SU-DHL-6 (cell line): Measurements from ENCODE around the gene CACNB2.

Experiments
- EZH2phosphoT487 ChIP-seq: fragments of 200-600 bp; sonication (generic), shearing (Covaris generic); conservative IDR thresholded peaks from 2 replicates; pipeline ENCODE4 v1.6.1; 2018; ENCODE audit warnings: mild to moderate bottlenecking, antibody characterized with exemption, low read length, moderate library complexity, mixed read lengths
- TF ChIP-seq, protein P1 (sequence below): fragments of 200-600 bp; sonication (generic); IDR thresholded peaks from one replicate; pipeline ENCODE4 v1.5.1; 2017; ENCODE audit warnings: antibody characterized with exemption, mild to moderate bottlenecking, low read length, moderate library complexity; ENCODE audit not compliant: insufficient read depth, poor library complexity, severe bottlenecking

DNA sequence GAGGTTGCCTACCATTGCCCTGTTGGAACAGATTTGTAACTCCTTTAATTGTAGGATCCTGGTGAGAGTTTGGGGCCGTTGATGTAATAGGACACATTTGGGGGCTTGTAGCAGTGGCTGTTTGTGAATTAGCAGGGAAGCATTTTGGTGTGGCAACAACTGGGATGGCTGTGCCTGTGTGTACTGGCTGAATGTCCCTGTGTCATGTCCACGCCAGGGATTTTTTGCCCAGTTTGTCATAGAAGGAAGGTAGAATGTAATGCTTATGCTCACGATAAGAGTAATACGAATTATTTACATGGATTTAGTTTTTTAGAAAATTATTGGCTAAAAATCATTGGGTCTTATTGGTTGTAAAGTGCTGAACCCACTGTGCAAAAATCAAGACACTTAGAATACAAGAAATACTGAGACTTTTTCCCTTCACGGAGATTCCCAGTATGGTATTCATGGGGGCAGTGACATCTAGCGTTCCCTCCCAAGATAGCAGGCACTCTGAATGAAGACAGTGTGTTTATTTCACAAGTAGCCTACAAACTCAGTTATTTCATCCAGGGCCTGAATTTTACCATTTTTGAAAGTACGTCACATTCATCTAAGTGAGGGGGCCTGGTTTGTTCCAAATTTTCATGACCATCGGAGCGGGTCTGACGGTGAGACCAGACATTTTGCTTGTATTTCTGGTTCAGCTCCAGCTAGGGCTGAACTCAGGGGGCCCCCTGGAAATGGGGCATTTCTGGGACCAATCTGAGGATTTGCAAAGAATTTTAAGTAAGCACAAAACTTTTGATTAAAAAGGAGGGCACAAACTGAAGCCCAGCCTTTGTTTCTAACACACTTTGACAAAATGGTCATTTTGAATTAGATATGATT lies 74.7 kb downstream of the CACNB2 start:
- TF ChIP-seq, protein P1, sequence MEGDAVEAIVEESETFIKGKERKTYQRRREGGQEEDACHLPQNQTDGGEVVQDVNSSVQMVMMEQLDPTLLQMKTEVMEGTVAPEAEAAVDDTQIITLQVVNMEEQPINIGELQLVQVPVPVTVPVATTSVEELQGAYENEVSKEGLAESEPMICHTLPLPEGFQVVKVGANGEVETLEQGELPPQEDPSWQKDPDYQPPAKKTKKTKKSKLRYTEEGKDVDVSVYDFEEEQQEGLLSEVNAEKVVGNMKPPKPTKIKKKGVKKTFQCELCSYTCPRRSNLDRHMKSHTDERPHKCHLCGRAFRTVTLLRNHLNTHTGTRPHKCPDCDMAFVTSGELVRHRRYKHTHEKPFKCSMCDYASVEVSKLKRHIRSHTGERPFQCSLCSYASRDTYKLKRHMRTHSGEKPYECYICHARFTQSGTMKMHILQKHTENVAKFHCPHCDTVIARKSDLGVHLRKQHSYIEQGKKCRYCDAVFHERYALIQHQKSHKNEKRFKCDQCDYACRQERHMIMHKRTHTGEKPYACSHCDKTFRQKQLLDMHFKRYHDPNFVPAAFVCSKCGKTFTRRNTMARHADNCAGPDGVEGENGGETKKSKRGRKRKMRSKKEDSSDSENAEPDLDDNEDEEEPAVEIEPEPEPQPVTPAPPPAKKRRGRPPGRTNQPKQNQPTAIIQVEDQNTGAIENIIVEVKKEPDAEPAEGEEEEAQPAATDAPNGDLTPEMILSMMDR = peak; percentile 47
- TF ChIP-seq EZH2phosphoT487 = no peak
